NB4 (cell line): Measurements from ENCODE around the gene TRIO.

ENCODE experiments used
- MYC ChIP-seq: IDR thresholded peaks from 2 replicates; pipeline ENCODE4 v1.6.1; 2011; ENCODE audit warnings: low read depth, low read length
- POLR2A ChIP-seq: IDR thresholded peaks from 2 replicates; pipeline ENCODE4 v1.6.1; 2011; ENCODE audit warnings: mild to moderate bottlenecking; ENCODE audit not compliant: insufficient read length; ENCODE audit errors: extremely low read depth
- TF ChIP-seq, protein P1 (sequence below): IDR thresholded peaks from one replicate; pipeline ENCODE4 v1.5.1; 2012; ENCODE audit warnings: low read depth, low read length
- TF ChIP-seq, protein P2 (sequence below): IDR thresholded peaks from 2 replicates; pipeline ENCODE4 v1.6.1; 2011; ENCODE audit warnings: low read depth, low read length

DNA sequence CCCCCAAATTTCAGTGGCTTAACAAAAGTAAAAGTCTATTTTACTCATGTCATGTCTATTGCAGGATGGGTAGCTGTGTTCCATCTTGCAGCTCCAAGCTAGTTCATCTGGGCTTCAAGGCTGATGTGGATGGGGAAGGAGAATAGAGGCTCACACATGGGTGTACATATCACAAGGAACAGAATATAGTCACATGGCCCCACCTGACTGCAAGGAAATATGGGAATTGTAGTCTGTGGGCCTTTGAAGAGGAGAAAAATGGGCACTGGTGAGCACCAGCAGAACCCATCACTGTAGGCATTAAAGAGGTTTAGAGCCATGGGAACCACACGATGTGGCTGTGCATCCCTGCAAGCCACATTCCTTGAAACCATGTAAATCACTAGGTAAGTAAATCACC lies 17.9 kb upstream of the TRIO start:
- TF ChIP-seq, protein P1, sequence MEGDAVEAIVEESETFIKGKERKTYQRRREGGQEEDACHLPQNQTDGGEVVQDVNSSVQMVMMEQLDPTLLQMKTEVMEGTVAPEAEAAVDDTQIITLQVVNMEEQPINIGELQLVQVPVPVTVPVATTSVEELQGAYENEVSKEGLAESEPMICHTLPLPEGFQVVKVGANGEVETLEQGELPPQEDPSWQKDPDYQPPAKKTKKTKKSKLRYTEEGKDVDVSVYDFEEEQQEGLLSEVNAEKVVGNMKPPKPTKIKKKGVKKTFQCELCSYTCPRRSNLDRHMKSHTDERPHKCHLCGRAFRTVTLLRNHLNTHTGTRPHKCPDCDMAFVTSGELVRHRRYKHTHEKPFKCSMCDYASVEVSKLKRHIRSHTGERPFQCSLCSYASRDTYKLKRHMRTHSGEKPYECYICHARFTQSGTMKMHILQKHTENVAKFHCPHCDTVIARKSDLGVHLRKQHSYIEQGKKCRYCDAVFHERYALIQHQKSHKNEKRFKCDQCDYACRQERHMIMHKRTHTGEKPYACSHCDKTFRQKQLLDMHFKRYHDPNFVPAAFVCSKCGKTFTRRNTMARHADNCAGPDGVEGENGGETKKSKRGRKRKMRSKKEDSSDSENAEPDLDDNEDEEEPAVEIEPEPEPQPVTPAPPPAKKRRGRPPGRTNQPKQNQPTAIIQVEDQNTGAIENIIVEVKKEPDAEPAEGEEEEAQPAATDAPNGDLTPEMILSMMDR, result no peak
- TF ChIP-seq, protein P2, sequence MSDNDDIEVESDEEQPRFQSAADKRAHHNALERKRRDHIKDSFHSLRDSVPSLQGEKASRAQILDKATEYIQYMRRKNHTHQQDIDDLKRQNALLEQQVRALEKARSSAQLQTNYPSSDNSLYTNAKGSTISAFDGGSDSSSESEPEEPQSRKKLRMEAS, result no peak
- TF ChIP-seq POLR2A, result no peak
- TF ChIP-seq MYC, result no peak
